ENCODE measurements around the gene CTNND2.
"Not testable (repeated sequence)": the region's sequence is repeated elsewhere in the genome, so short reads cannot be mapped to it uniquely, and the experiment has no call there.

CTNND2 gene

DNA sequence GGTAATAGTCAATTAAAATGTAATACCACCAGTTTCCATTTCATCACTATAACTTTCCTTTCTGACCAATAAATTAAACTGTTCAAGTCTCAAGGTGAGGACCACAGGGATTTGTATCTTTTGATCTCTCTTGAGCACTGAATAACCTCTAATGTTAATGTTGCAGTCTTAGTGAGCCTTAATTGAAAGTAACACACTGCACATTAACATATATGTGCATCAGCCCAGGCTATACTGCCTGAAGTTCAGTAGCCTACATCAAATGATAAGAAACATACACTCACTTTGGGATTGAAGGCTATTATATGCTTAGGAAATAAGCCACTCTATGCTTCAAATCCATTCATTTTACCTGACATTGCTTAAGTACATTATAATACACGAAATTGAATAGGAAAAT lies 832.2 kb downstream of the CTNND2 start:
- TF ChIP-seq, protein P1, sequence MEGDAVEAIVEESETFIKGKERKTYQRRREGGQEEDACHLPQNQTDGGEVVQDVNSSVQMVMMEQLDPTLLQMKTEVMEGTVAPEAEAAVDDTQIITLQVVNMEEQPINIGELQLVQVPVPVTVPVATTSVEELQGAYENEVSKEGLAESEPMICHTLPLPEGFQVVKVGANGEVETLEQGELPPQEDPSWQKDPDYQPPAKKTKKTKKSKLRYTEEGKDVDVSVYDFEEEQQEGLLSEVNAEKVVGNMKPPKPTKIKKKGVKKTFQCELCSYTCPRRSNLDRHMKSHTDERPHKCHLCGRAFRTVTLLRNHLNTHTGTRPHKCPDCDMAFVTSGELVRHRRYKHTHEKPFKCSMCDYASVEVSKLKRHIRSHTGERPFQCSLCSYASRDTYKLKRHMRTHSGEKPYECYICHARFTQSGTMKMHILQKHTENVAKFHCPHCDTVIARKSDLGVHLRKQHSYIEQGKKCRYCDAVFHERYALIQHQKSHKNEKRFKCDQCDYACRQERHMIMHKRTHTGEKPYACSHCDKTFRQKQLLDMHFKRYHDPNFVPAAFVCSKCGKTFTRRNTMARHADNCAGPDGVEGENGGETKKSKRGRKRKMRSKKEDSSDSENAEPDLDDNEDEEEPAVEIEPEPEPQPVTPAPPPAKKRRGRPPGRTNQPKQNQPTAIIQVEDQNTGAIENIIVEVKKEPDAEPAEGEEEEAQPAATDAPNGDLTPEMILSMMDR (IDR thresholded peaks at IDR 0.05; ENCODE audit: control insufficient read depth, extremely low read depth, insufficient read depth) = no peak

DNA sequence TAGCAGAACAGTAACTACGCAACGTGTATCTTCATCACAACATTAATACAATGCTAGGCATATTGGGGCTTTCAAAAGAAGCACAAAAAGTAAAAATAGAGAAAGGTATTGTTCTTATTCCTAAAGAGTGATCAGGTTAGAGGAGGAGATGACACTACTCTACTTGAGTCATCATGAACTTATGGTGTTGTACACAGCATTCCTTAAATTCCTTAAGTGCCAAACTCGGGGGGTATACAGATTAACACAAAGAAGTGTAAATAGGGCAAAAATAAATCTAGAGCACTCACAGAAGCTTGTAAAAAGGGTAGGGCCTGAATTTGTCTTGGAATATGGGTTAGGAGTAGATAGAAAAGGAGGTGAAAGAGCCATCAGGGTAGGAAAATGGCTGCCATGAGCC lies 835.2 kb downstream of the CTNND2 start:
- TF ChIP-seq, protein P1 (IDR thresholded peaks at IDR 0.05; ENCODE audit: control insufficient read depth, extremely low read depth, insufficient read depth) = no peak
- no peak for DNase-seq (ENCODE audit: low read depth)
- H3K4me3 ChIP-seq (ENCODE audit: low read depth, low read length) = no peak overlapping the region

More for the DNA sequence above, 832.2 kb downstream of the CTNND2 start:
- no peak overlapping the region for H3K4me3 ChIP-seq (ENCODE audit: low read depth, low read length)
- no peak for DNase-seq (ENCODE audit: low read depth)

DNA sequence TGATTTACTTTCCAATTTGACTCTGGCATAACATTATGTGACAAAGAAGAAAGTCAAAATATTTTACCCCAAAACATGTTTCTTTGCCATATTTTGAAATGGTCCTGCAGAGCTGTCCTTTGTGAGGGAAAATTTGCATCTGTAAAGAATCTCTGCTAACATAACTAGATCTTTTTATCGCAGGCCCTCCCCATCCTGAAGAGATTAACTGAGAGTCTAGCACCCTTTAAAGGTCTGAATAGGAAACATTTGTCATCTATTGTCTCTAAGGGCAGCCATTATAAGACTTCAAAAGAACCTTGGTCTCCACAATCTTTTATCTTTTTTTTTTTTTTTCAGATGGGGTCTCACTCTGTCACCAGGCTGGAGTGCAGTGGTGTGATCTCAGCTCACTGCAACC lies 838.5 kb downstream of the CTNND2 start:
- H3K4me3 ChIP-seq (ENCODE audit: low read depth, low read length); DNase-seq (ENCODE audit: low read depth): not testable (repeated sequence)

DNA sequence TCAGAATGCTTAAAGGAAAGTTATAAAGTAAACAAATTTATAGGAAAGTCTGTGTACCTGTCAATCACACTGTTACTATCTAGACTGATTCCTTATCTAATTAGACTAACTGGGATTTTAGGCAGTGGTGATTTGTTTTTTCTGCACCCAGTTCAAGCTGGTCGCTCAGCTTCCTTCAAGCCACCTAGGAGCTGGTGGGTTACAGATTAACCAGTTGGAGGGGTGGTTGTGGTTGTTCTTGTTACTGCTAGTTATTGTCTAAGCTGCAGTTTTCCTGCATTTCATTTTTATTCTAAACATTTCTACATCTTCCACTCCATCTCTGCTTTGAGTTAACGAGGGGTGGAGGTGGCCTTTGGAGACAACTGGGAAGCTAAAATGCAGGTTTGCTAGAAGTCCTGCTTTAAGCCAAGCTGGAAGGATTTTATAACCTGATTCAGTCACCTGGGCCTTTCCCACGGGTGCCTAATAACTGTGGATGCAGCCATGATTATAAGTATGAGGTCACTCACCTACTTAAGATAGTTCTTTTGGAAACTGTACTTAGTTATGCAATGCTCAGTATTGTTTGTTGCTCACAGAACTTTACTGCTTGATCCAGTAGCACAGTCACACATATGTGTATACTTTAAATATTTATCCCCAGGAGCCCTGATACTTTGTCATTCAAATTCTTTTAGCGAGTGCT lies 839.3 kb downstream of the CTNND2 start:
- TF ChIP-seq, protein P1 (IDR thresholded peaks at IDR 0.05; ENCODE audit: control insufficient read depth, extremely low read depth, insufficient read depth) = no peak
- no peak for DNase-seq (ENCODE audit: low read depth)
- no peak overlapping the region for H3K4me3 ChIP-seq (ENCODE audit: low read depth, low read length)

DNA sequence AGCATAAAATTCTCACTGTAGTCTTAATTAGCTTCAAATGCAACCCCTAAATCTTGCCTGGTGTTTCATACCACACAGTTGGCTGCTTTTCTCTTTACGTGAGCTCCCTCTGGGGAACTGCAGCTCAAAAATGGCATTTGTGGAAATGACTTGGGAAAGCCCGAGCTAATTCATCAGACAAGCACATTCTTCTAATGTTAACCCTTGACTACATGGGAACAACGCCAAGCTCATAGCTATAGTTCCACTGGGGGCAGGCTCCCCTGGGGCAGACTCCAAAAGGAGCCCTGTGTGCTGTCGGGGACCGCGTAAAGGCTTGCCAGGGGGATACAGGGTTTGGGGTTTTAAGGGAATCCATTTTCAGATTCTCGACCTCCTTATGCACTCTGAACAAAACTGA lies 841.8 kb downstream of the CTNND2 start:
- DNase-seq (ENCODE audit: low read depth) = no peak
- TF ChIP-seq, protein P1 (IDR thresholded peaks at IDR 0.05; ENCODE audit: control insufficient read depth, extremely low read depth, insufficient read depth) = no peak
- H3K4me3 ChIP-seq (ENCODE audit: low read depth, low read length) = no peak overlapping the region

DNA sequence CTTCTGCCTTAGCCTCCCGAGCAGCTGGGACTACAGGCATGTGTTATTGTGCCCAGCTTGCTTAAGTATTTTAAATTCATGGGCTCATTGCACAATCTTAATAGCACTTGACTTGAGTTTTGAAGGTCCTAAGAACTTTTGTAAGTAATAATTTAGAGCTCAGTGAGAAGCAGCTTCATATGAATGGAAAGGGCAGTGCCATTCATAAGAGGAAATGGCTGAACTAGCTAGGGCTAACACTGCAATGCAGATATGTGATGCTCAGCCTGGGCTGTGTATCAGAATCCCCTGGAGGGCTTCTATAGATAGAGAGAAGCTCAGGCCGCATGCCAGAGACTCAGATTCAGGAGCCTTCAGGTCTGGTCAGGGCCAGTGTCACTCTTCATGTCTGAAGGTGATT lies 847.7 kb downstream of the CTNND2 start:
- no peak overlapping the region for H3K4me3 ChIP-seq (ENCODE audit: low read depth, low read length)
- no peak for DNase-seq (ENCODE audit: low read depth)
- TF ChIP-seq, protein P1 (IDR thresholded peaks at IDR 0.05; ENCODE audit: control insufficient read depth, extremely low read depth, insufficient read depth) = no peak

DNA sequence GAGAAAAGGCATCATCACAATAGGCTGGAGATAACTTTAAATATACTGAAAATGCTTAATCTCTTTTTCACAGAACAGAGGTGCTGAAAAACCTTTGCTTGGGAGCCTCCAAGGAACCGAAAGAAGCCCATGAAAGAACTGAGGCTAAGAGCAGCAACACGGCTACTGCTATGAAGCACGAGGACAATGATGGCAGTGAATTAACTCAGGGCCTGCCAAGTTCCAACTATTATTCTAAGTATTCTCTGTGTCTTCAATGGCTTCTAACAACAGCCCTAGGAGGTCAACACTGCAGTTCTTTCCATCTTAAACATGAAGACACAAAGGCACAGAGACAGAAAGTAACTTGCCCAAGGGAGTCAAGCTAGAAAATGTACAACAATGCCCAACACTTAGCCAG lies 850.2 kb downstream of the CTNND2 start:
- TF ChIP-seq, protein P1 (IDR thresholded peaks at IDR 0.05; ENCODE audit: control insufficient read depth, extremely low read depth, insufficient read depth) = no peak
- no peak for DNase-seq (ENCODE audit: low read depth)
- H3K4me3 ChIP-seq (ENCODE audit: low read depth, low read length) = no peak overlapping the region

Data from LNCaP clone FGC (cell line).